GM23338 (cell line): Measurements from ENCODE around the gene MAGI1. TPM values are rescaled to one million over a fixed set of nuclear protein-coding genes. Genes with fewer than 3 reads are reported as not detected.

ENCODE experiments used
- ATAC-seq: fragments of 200-7000 bp; cut with Tn5 transposase; 3 replicates; pipeline ENCODE4 v1.9.1; 2020
- DNase-seq: peaks from one replicate; pipeline ENCODE4 v3.0.0-alpha.2; 2015; ENCODE audit warnings: low spot score
- H2AFZ ChIP-seq: fragments of 200-600 bp; sonication (generic); 2 replicates; pipeline ENCODE4 v1.8.0; 2016; ENCODE audit warnings: antibody characterized with exemption, mild to moderate bottlenecking, moderate library complexity
- H3F3A ChIP-seq: fragments of 200-600 bp; sonication (generic); replicated peaks from 2 replicates; pipeline ENCODE4 v1.8.0; 2017; ENCODE audit warnings: antibody characterized with exemption, mixed run types, low read depth
- H3K27ac ChIP-seq: fragments of 200-600 bp; sonication (generic); 2 replicates; pipeline ENCODE4 v1.6.1; 2016; ENCODE audit warnings: low read depth
- H3K27me3 ChIP-seq: fragments of 200-600 bp; sonication (generic); 2 replicates; pipeline ENCODE4 v1.8.0; 2016; ENCODE audit warnings: mild to moderate bottlenecking, mixed run types, moderate library complexity; ENCODE audit not compliant: insufficient read depth
- H3K36me3 ChIP-seq: fragments of 200-600 bp; sonication (generic); 2 replicates; pipeline ENCODE4 v1.8.0; 2016; ENCODE audit warnings: mild to moderate bottlenecking; ENCODE audit not compliant: insufficient read depth
- H3K4me1 ChIP-seq: fragments of 200-600 bp; sonication (generic); 2 replicates; pipeline ENCODE4 v1.8.0; 2016; ENCODE audit warnings: mild to moderate bottlenecking, moderate library complexity; ENCODE audit not compliant: insufficient read depth
- H3K4me2 ChIP-seq: fragments of 200-600 bp; sonication (generic); 2 replicates; pipeline ENCODE4 v1.7.1; 2017; ENCODE audit warnings: mixed run types
- H3K4me3 ChIP-seq: fragments of 200-600 bp; sonication (generic); 2 replicates; pipeline ENCODE4 v1.6.1; 2016; ENCODE audit warnings: mixed run types
- H3K79me2 ChIP-seq: fragments of 200-600 bp; sonication (generic); replicated peaks from 2 replicates; pipeline ENCODE4 v1.8.0; 2017; ENCODE audit warnings: mild to moderate bottlenecking; ENCODE audit not compliant: insufficient read depth
- H3K9me2 ChIP-seq: fragments of 200-600 bp; sonication (generic); 2 replicates; pipeline ENCODE4 v1.8.0; 2017; ENCODE audit not compliant: insufficient read depth
- H4K20me1 ChIP-seq: fragments of 200-600 bp; sonication (generic); replicated peaks from 2 replicates; pipeline ENCODE4 v1.8.0; 2017; ENCODE audit warnings: mild to moderate bottlenecking; ENCODE audit not compliant: insufficient read depth
- H3K27ac Mint-ChIP-seq: 2 replicates; pipeline ENCODE4 v1.8.0; 2020; ENCODE audit warnings: inconsistent platforms, mild to moderate bottlenecking, moderate library complexity, mixed read lengths
- H3K27me3 Mint-ChIP-seq: 3 replicates; pipeline ENCODE4 v1.8.0; 2022; ENCODE audit warnings: low read depth, mild to moderate bottlenecking, moderate library complexity, mixed read lengths, inconsistent platforms; ENCODE audit not compliant: insufficient read depth, poor library complexity
- H3K36me3 Mint-ChIP-seq: 3 replicates; pipeline ENCODE4 v1.8.0; 2021; ENCODE audit warnings: low read depth, mild to moderate bottlenecking, inconsistent platforms, moderate library complexity, mixed read lengths
- H3K4me1 Mint-ChIP-seq: 3 replicates; pipeline ENCODE4 v1.8.0; 2020; ENCODE audit warnings: mild to moderate bottlenecking, inconsistent platforms, mixed read lengths
- H3K4me3 Mint-ChIP-seq: 3 replicates; pipeline ENCODE4 v1.8.0; 2021; ENCODE audit warnings: moderate library complexity, mild to moderate bottlenecking, inconsistent platforms, mixed read lengths
- H3K9me3 Mint-ChIP-seq: 3 replicates; pipeline ENCODE4 v1.8.0; 2020; ENCODE audit warnings: moderate library complexity, mild to moderate bottlenecking, inconsistent platforms, mixed read lengths
- CREB1 ChIP-seq: fragments of 250-450 bp; sonication (Bioruptor Pico); IDR thresholded peaks from 2 replicates; pipeline ENCODE4 v1.5.0; 2020; ENCODE audit warnings: low read depth, mild to moderate bottlenecking, moderate library complexity
- CTCF ChIP-seq, 2 experiments: fragments of 200-600 bp in 1 of 2; sonication (generic) in 1 of 2; conservative IDR thresholded peaks; 2 replicates each; pipeline versions ENCODE4 v1.5.1 to v1.6.1; 2016 to 2017; ENCODE audit warnings: antibody characterized with exemption in 2 of 2, low read depth in 2 of 2, mild to moderate bottlenecking in 2 of 2, moderate library complexity in 1 of 2
- ETS1 ChIP-seq: IDR thresholded peaks from 2 replicates; pipeline ENCODE4 v1.6.1; 2016; ENCODE audit warnings: antibody characterized with exemption
- EZH2 ChIP-seq: fragments of 200-600 bp; sonication (generic); IDR thresholded peaks from one replicate; pipeline ENCODE4 v1.8.0; 2017; ENCODE audit warnings: antibody characterized with exemption, mild to moderate bottlenecking, low read depth; ENCODE audit not compliant: unreplicated experiment
- EZH2phosphoT487 ChIP-seq: fragments of 200-600 bp; sonication (generic); IDR thresholded peaks from one replicate; pipeline ENCODE4 v1.8.1; 2018; ENCODE audit warnings: antibody characterized with exemption; ENCODE audit not compliant: unreplicated experiment
- JUNB ChIP-seq: IDR thresholded peaks from one replicate; pipeline ENCODE4 v1.6.1; 2016; ENCODE audit warnings: antibody characterized with exemption; ENCODE audit not compliant: unreplicated experiment
- NANOG ChIP-seq: IDR thresholded peaks from 2 replicates; pipeline ENCODE4 v1.6.1; 2016; ENCODE audit warnings: antibody characterized with exemption, borderline replicate concordance
- POLR2AphosphoS5 ChIP-seq: IDR thresholded peaks from 2 replicates; pipeline ENCODE4 v1.6.1; 2016; ENCODE audit warnings: antibody characterized with exemption, low read depth
- REST ChIP-seq: IDR thresholded peaks from one replicate; pipeline ENCODE4 v1.6.1; 2018; ENCODE audit warnings: antibody characterized with exemption; ENCODE audit not compliant: unreplicated experiment
- STAT1 ChIP-seq: IDR thresholded peaks from one replicate; pipeline ENCODE4 v1.6.1; 2016; ENCODE audit warnings: antibody characterized with exemption; ENCODE audit not compliant: unreplicated experiment
- ZNF114 ChIP-seq: fragments of 250-450 bp; sonication (Bioruptor Pico); IDR thresholded peaks from 2 replicates; pipeline ENCODE4 v1.5.0; 2020; ENCODE audit warnings: mild to moderate bottlenecking, moderate library complexity
- ZNF331 ChIP-seq: fragments of 250-450 bp; sonication (Bioruptor Pico); IDR thresholded peaks from 2 replicates; pipeline ENCODE4 v1.5.0; 2020; ENCODE audit warnings: low read depth, mild to moderate bottlenecking, moderate library complexity
- polyA plus RNA-seq: library from polyadenylated mRNA; unstranded; fragments of >200 nt; fragmentation: Nextera tagmentation; extraction: Ambion mirVana; gene quantifications from 2 replicates; pipeline ENCODE4 v1.2.1, GENCODE V29; 2016
- total RNA-seq: library from RNA; depleted of rRNA; stranded (reverse); fragments of >200 nt; shearing (Covaris generic); gene quantifications from 2 replicates; pipeline ENCODE4 v1.2.3, GENCODE V29; 2014

MAGI1 gene
- total and polyA plus RNA-seq, 2 experiments from 2014 or later = 27.4 to 71.2 TPM

- peaks cover 34% of the 10 kb centered on the region for H3K4me1 Mint-ChIP-seq
- no peak for DNase-seq
- H3K9me3 Mint-ChIP-seq = peaks cover 7% of the 10 kb centered on the region
- H3K4me3 ChIP-seq = no peak overlapping the region
- TF ChIP-seq NANOG (no peak), REST (peak; percentile 53)
- H3K36me3 Mint-ChIP-seq = peaks cover 14% of the 10 kb centered on the region; the same call in 2 of the 3 replicates
- H3K36me3 ChIP-seq = no peaks in the 10 kb centered on the region
- no peak overlapping the region for H3K27ac Mint-ChIP-seq
- no peaks in the 10 kb centered on the region for H3K27me3 ChIP-seq
- H3K4me3 Mint-ChIP-seq = no peak overlapping the region
- H3F3A ChIP-seq = no peaks in the 10 kb centered on the region
- peaks cover 24% of the 10 kb centered on the region for H4K20me1 ChIP-seq
- H3K79me2 ChIP-seq = peaks cover 78% of the 10 kb centered on the region
- H3K4me2 ChIP-seq = no peak overlapping the region
- no peak for ATAC-seq
- peaks cover 15% of the 10 kb centered on the region for H3K4me1 ChIP-seq
- 0 out of 2 replicates have a peak, but pooled peaks cover 4% of the 10 kb centered on the region for H3K9me2 ChIP-seq
- no peak overlapping the region for H2AFZ ChIP-seq
- peaks cover 10% of the 10 kb centered on the region for H3K27me3 Mint-ChIP-seq
- H3K27ac ChIP-seq = no peak overlapping the region; the same call in 1 of the 2 replicates
Measured at GRCh38 chr3:65935724-65936123, 103.0 kb downstream of the MAGI1 start.

- Histone ChIP-seq H3K4me2 (no peak overlapping the region), H3K36me3 (no peaks in the 10 kb centered on the region), H3K27me3 (no peaks in the 10 kb centered on the region), H3F3A (peaks cover 6% of the 10 kb centered on the region; the same call in 1 of the 2 replicates), H3K9me2 (no peaks in the 10 kb centered on the region), H3K27ac (0 out of 2 replicates have a peak overlapping the region, but pooled peaks have one; percentile 61), H3K4me1 (peaks cover 31% of the 10 kb centered on the region), H3K4me3 (no peak overlapping the region), H2AFZ (no peak overlapping the region), H4K20me1 (peaks cover 22% of the 10 kb centered on the region), H3K79me2 (peaks cover 88% of the 10 kb centered on the region)
- DNase-seq (no peak), ATAC-seq (no peak)
- Mint-ChIP-seq H3K36me3 (peaks cover 14% of the 10 kb centered on the region; the same call in 2 of the 3 replicates), H3K9me3 (peaks cover 7% of the 10 kb centered on the region), H3K27me3 (peaks cover 10% of the 10 kb centered on the region), H3K4me1 (peaks cover 30% of the 10 kb centered on the region), H3K4me3 (no peak overlapping the region), H3K27ac (no peak overlapping the region)
- no peak for TF ChIP-seq ETS1
- no peak for TF ChIP-seq ZNF331 (CRISPR knock-in tag)
- no peak for TF ChIP-seq EZH2phosphoT487
- no peak for TF ChIP-seq NANOG
- no peak for TF ChIP-seq EZH2
- no peak for TF ChIP-seq CREB1 (CRISPR knock-in tag)
- TF ChIP-seq POLR2AphosphoS5 = no peak
- TF ChIP-seq ZNF114 (CRISPR knock-in tag) = no peak
- TF ChIP-seq REST = no peak
- no peak for TF ChIP-seq JUNB
- TF ChIP-seq STAT1 = no peak
- TF ChIP-seq CTCF (conservative IDR thresholded peaks at IDR 0.05; ENCODE audit: low read depth in 2 of 2) = no peak
Measured at GRCh38 chr3:65930648-65931047, 108.1 kb downstream of the MAGI1 start.
